NCI-H2227 (cell line): ENCODE results near the gene CTSO.
"Not testable (repeated sequence)": the region's sequence is repeated elsewhere in the genome, so short reads cannot be mapped to it uniquely, and the experiment has no call there.

Experiments
- DNase-seq: peaks from one replicate; lab custom pipeline; 2025; ENCODE audit not compliant: unreplicated experiment; lab: John Stamatoyannopoulos, UW

CTSO gene

DNA sequence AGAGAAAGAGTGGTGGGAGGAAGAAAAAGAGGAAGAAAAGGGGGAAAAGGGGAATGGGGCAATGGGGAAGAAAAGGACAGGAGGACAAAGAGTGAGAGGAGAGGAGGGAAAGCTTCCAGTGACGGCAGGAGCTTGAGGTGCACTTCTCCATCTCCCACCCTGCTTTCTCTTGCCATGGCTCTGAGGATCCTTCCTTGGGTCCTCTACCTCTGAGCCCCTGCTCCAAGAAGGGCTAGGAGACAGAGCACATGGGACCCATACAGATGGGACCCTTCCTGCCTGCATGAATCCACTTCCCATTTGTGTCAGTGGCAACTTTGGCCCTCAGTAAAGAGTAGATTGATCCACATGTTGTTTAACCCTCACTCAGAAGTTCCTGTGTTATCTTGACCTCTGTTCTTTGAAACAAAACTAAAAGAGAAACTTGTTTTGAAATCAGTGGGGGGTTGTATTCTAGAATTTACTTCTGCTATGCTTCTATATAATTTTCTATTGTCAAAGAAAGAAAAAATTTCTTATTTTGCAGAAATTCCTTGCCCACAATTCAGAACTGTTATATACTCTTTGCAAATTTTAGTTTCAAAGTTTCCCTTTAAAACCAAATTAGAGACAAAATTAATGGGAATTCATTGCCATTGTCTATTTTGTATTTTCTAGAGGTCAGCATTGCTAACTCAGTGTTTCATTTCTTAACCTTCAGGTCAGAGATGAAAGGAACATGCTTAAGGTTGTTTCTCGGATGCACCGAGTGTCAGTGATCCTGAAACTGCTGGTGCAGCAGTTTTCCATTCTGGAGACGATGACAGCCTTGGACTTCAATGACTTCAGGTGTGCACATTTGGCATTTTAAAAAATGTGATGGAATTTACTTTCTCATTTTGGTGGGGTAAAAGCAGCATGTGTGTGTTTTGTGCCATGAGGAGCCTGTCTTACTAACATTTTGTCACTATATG lies 45.2 kb downstream of the CTSO start:
- no peak for DNase-seq

DNA sequence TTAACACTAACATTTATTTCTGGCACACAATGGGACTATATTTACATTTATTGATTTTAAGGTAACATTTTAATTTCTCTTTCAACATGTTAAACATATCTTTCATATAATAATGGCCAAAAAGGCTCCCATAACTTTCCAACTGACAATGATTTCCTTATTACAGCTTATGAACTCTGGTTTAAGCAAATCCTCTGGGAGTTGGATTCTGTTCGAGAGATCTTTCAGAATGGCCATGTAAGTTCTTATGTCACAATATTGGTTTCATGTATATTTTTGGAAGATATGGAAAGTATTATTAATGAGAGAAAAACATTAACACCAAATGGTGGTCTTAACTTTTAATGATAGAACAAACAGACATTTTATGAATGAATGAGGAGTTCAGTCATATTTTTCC lies 46.1 kb downstream of the CTSO start:
- DNase-seq = no peak

DNA sequence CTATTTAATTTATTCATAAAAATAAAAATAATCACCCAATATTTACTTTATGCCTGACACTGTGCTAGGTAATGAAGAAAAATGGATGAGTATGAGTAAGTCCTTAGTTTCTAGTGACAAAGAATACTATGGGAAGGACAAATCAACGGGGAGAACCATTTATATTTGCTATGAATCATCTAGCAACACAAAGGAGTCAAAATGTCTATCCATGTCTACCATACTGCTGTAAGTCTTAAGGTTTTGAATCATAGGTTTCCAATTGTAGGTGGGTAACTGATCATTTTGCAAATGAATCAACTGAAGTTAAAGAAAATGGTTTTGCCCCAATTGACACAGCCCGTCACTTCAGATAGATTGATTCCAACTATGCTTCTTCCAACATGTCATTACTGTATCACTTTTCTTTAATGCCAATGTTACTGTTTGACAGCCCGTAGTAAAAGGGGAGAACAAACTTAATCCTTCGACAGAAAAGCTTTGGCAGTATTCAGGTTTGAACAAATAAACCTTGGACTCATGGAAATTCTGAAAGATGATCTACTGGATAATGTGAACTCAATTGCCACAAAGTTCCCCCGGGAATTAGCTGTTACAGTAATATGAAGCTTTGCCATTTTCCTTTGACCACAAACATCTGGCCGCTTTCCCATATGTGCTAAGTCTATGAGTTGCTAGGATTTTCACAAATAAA lies 47.0 kb downstream of the CTSO start:
- peak; percentile 83 for DNase-seq

DNA sequence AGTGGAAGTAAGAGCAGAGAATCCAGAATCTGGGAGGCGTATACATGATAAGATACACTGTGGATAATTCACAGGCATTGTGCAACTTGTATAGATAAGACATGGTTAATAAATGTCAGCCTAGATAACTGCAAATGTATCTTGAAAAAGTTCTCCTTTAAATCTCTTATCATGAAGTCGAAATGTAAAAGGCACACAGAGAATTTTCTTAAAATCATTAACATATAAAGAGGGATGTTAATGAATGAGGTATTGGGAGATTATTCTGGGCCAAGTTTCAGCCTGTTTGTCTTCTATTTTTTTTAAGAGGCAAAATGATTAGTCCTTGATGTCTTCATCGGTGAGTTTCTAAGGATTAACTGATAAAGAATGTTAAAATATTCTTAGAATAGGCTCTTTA lies 49.3 kb downstream of the CTSO start:
- no peak for DNase-seq

DNA sequence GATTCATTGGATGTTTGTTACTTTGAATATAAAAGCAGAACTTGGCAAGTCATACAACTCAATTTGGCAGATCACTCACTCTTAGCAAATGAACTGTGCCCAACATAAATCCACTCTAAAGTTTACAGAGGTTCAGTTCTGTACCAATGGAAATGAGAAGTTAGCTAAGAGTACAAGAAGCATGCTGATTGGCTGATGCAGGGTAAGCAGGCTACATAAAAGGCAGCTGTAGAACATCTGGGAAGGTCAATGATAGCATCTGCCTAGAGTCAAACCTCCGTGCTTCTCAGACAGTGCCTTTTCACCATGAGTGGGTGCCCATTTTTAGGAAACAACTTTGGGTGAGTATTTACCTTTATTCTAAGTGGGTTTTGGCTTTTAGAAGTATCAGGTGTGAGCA lies 50.2 kb downstream of the CTSO start, which contains the start of gene TDO2:
Gene TDO2, plus strand, starts transcription at position 244 of the 400 bp plus-strand sequence. Its CDS starts 63 bp downstream, at position 307.
- DNase-seq = no peak

DNA sequence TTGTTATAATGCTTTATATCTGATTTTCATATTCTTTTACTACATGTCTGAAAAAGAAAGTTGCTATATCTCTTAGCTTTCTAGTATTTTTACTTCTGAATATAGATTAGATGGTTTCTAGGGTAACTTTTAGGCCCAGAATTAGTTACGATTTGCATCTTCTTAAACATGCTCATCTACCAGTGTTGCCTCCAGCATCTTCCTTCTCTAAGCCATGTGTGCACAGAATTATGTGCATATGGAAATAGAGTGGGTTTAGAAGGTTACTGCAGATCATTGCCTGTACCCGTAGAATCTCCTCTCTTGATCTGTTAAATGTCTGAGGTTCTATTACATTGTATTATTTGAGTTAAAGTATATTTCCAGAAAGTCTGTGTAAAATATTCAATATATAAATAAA lies 52.7 kb downstream of the CTSO start:
- DNase-seq = no peak

DNA sequence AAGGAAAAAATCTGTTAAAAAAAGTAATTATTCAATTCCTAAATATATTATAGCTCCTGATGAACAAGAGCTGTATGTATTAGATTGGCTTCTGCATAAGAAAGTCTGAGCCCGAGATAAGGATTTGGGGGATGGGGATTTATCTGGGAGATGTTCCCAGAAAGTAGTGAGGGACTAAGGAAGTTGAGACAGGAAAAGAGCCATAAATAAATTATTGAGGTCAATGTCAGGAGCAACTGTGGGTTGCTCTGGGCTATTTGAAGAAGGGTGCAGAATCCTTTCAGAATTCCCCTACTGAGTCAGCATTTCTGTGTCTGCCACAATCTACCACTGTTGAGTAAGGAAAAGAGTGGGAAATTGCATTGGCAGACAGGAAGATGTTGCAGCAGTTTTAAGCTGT lies 53.3 kb downstream of the CTSO start:
- no peak for DNase-seq

DNA sequence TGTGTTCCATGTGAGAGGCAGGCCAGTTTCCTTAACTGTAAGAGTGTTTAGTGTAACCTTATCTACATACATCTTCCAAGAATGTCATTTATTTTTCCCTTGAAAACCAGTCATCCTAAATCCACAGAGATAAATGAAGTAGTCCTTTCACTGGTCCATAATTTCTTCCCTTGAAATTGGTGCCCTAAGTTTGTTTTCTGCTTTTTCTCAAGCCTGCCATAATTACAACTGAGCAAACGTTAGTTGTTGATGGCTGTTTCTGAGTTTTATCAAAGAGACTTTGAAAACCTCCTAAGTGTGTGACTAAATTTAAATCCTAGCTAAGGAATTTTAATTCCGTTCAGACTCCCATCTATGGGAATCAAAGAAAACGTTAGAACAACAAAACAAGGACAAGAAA lies 53.8 kb downstream of the CTSO start:
- no peak for DNase-seq

DNA sequence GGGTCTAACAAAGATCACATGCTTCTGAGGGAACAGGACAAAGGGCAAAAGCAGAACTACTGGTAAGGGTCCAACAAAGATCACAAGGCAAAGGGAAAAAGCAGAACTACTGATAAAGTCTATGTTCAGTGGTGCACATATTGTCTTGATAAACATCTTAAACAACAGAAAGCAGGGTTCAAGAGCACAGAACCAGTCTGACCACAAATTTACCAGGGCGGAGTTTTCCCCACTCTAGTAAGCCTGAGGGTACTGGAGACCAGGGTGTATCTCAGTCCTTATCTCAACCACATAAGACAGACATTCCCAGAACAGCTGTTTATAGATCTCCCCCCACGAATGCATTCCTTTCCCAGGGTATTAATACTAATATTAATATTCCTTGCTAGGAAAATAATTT lies 55.3 kb downstream of the CTSO start:
- DNase-seq = not testable (repeated sequence)

DNA sequence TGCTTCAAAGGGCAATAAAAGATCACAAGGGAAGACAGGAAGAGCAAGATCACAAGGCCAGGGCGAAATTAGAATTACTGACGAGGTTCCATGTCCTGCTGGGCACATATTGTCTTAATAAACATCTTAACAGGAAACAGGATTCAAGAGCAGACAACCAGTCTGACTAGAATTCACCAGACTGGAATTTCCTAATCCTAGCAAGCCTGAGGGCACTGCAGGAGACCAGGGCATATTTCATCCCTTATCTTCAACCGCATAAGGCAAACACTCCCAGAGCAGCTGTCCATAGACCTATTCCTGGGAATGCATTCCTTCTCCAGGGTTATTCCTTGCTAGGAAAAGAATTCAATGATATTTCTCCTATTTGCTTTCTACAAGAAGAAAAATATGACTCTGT lies 62.6 kb downstream of the CTSO start:
- no peak for DNase-seq

DNA sequence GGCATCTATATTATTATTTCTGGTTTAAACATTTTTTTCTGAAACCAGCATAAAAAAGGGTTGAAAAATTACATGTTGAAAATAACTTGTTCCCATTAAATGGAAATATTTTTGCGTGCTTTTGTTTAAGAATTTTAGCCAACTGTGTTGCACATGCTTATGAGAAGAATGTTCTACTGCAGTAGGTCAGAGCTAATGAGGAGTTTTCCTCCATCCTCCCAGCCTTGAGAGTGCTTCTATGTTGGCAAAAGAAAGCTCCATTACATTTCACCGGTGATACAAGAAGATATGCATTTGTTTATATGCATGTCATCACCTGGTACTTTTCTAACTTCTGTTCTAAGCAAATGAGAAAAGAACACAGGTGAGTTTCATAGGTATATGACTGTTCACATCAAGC lies 63.7 kb downstream of the CTSO start:
- no peak for DNase-seq

DNA sequence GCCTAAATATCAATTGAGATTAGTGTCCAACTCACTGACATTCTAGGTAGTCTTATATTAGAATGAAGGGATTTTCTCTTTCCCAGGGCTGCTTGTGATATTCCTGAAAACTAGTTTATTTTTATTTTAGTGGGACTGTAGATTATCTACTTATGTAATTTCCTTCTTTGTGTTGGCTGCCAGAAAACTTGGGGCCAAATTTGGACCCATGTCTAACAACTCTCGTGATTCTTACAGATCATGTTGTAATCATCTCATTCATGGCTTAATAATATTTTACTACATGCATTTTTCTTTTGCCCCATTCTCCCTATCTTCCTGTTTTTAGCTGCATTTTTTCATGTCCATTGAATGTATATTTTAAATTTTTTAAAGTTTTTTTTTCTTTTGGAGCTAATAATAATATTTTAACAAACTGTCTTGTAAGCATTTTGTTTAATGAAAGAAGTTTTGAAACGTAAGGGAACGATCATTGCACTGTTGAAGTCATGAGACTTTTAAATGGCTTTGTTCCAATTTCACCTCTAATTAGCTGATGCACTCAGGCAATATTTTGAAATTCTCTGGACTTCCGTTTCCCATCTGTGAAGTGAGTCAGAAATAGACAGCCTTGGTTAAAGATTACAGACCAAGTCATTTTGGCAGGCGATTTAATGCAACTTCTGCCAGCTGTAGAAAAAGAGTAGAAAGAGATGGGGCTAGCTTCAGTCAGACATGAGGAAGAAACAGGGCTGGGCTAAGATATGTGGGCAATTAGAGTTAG lies 64.5 kb downstream of the CTSO start:
- no peak for DNase-seq

DNA sequence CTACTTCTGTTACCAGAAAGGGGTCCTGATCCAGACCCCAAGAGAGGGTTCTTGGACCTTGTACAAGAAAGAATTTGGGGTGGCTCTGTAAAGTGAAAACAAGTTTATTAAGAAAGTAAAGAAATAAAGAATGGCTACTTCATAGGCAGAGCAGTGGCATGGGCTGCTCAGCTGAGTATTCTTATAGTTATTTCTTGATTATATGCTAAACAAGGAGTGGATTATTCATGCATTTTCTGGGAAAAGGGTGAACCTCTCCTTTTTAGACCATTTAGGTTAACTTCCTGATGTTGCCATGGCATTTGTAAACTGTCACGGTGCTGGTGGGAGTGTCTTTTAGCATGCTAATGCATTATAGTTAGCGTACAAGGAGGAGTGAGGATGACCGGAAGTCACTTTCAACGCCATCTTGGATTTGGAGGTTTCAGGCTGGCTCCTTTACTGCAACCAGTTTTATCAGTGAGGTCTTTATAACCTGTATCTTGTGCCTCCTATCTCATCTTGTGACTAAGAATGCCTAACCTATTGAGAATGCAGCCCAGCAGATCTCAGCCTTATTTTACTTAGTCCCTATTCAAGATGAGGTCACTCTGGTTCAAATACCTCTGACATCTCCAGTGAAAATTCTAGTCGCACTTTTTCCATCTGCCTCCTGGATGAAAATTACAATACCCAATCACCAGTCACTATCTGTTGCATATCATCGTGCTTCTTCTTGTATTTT lies 65.7 kb downstream of the CTSO start:
- no peak for DNase-seq

DNA sequence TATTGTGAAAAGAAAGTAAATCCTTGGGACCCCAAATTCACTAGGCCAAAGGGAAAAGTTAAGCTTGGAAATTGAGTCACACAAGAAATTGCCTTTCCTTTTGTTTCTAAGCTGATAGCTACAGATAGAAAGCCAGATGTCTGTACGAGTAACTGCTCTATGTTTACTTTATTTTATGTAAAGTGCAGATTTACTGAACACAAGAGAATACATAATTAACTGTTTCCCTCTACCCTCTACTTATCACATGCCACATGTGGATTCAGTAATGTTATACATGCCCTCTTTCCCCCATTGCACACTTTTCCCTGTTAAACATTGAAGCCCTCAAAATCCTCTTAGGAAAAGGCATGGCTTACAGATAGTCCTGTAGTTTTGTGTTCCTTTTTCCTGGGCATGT lies 66.6 kb downstream of the CTSO start:
- DNase-seq = no peak

DNA sequence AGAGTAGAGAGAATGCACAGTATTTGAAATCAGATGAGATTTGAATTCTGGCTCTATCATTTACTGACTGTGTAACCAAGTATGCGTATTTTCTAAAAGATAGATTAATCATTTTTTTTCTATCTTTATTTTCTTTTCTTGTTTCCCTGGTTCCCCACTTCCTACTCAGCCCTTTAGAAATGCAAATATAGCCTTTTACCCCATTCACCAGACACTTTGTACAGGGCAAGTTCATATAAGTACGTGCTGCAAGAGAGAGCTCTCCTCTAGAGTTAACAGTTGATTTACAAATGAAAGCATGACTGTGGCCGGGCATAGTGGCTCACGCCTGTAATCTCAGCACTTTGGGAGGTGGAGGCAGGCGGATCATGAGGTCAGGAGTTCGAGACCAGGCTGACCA lies 68.0 kb downstream of the CTSO start:
- no peak for DNase-seq

DNA sequence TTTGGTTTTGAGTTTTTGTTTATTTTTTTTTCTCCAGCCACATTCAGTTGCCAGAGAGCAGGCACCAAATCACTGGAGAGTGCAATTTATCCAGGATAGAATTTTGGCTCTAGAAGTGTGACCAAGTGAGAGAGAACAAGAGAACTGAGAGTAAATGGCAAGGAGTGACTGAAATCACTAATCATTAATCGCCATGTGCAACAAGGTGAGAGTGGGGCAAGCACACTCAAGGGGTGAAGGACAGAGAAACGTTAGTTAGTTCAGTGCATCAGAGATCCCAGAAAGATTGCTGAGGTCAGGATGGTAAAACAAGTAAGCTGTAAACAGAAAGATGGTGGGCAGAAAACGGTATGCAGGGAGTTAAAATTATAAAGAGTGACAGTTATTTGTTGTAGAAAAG lies 69.8 kb downstream of the CTSO start:
- no peak for DNase-seq

DNA sequence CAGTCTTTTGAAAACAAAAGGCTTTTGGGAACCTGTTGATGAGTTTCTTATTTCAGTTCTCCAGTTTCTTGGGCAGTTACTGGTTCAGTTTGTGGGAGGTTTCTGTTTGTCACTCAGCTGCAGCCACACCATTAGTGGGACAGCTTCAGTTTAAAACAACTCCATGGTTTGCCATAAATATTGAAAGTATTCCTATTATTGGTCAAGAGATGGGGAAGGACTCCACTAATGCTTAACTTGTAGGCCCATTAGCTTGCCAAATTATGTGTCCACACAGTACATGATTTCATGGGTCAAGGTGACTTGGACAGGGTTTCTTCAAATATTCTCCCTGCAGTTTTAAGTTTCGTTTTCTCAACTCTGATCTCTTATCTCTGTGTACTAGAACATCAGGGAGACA lies 72.1 kb downstream of the CTSO start:
- DNase-seq = no peak

DNA sequence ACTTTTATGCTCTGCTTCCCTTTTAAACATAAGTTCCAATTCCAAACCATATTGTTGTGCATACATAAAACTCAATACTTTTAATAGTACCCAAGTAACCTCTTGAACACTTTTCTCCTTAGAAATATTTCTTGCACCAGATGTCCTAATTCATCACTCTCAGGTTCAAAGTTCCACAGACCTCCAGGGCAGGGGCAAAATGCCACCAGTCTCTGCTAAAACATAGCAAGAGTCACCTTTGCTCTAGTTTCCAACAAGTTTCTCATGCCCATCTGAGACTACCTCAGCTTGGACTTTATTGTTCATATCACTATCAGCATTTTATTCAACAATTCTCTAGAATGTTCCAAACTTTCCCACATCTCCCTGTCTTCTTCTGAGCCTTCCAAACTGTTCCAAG lies 73.9 kb downstream of the CTSO start:
- no peak for DNase-seq

DNA sequence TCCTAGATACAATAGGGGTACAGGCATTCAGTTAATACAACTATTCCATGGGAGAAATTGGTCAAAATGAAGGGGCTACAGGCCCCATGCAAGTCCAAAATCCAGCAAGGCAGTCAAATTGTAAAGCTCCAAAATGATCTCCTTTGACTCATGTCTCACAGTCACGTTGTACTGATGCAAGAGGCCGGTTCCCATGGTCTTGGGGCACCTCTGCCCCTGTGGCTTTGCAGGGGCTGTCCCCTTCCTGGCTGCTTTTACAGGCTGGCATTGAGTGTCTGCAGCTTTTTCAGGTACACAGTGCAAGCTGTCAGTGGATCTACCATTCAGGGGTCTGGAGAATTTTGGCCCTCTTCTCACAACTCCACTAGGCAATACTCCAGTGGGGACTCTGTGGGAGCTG lies 75.1 kb downstream of the CTSO start:
- DNase-seq = no peak

DNA sequence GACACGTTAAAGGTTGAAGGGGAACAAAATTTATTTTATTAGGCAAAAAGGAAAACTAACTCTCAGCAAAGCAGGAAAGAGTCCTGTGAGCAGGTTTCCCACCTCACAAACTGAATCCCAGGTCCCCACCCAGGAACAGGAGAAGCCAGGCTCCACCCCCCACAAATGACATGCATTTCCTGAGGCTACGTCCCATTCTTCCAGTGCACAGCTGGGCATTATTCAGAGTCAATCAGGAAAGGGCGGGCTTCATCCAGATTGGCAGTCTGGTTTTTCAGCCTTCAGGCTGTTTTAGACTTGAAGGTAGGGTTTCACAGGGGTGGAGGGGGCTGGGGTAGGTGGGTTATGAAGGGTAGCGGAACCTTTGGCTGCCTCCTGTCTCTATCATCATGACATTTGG lies 75.7 kb downstream of the CTSO start:
- DNase-seq = no peak

DNA sequence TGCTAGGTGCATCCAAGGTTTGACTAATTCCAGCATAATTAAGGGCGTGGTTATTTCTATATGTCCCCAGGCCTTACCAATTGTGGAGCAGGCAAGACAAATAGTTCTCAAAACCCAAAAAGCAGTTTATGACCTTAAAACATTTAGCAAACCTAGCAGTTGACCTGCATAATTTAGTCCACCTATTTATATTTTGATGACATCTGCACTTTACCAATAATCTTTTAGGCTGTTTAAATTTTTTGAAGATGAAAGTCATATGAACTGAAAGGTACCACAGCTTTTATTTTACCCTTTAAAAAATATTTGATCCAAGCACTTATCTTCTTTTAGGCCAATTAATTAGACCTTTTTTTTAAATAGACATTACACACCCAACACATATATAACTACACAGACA lies 77.8 kb downstream of the CTSO start:
- DNase-seq = no peak
